Endothelial cell of umbilical vein (primary cell): ENCODE results near the gene NDST3. TPM values are rescaled to one million over a fixed set of nuclear protein-coding genes. Genes with fewer than 3 reads are reported as not detected.

Experiments
- BruUV-seq: library from RNA; stranded (reverse); fragments of 400-500 nt; replicated peaks from 2 replicates; lab custom pipeline; 2021; lab: Mats Ljungman, UMichigan
- CTCF ChIA-PET: fragments of 300-600, 350-600 bp; sonication (Branson Sonifier 250); formaldehyde crosslinking; loops from one replicate; lab custom pipeline; 2021; ENCODE audit warnings: antibody characterized with exemption, inconsistent platforms; lab: Charles Lee
- POLR2A ChIA-PET: fragments of 300-600, 350-600 bp; sonication (Branson Sonifier 250); formaldehyde crosslinking; loops from one replicate; lab custom pipeline; 2021; ENCODE audit warnings: antibody characterized with exemption, inconsistent platforms; lab: Charles Lee
- DNase-seq: peaks from one replicate; pipeline ENCODE4 v3.0.0-alpha.2; 2011; ENCODE audit warnings: low read depth, low spot score
- FAIRE-seq: peaks from 2 replicates; lab custom pipeline; 2011; peaks lifted over from hg19 to GRCh38; lab: Jason Lieb, UNC
- H2AFZ ChIP-seq: 2 replicates; pipeline ENCODE4 v1.6.0; 2012; ENCODE audit warnings: low read depth, low read length, control low read depth, inconsistent platforms
- H3K27ac ChIP-seq: 2 replicates; pipeline ENCODE4 v1.5.1; 2011; ENCODE audit warnings: low read depth, mild to moderate bottlenecking, control low read depth, low read length, moderate library complexity; ENCODE audit not compliant: insufficient read depth
- H3K27me3 ChIP-seq, 2 experiments: 2 replicates each; pipeline versions ENCODE4 v1.6.0 to v1.6.1; 2011; ENCODE audit warnings: low read length in 2 of 2, mixed read lengths in 1 of 2; ENCODE audit not compliant: control insufficient read depth in 2 of 2, insufficient read depth in 2 of 2
- H3K36me3 ChIP-seq, 2 experiments: 2 replicates in 1 of 2; 3 replicates in 1 of 2; pipeline ENCODE4 v1.5.1; 2011; ENCODE audit warnings: low read length in 2 of 2, mild to moderate bottlenecking in 1 of 2, moderate library complexity in 1 of 2; ENCODE audit not compliant: control insufficient read depth in 2 of 2, insufficient read depth in 2 of 2; ENCODE audit errors: extremely low read depth in 1 of 2
- H3K4me1 ChIP-seq: 3 replicates; pipeline ENCODE4 v1.5.1; 2011; ENCODE audit warnings: mild to moderate bottlenecking, low read length; ENCODE audit not compliant: control insufficient read depth, insufficient read depth; ENCODE audit errors: extremely low read depth
- H3K4me2 ChIP-seq: 2 replicates; pipeline ENCODE4 v1.6.1; 2011; ENCODE audit warnings: low read length, control low read depth, mixed read lengths; ENCODE audit not compliant: insufficient read depth
- H3K4me3 ChIP-seq, 3 experiments: fragments of 200-600 bp in 1 of 3; sonication (generic), shearing (Covaris generic) in 1 of 3; replicated peaks in 1 of 3; 2 replicates each; pipeline ENCODE4 v1.5.1; 2011 to 2016; ENCODE audit warnings: control low read depth in 3 of 3, low read length in 3 of 3, mild to moderate bottlenecking in 2 of 3, inconsistent platforms in 1 of 3, low read depth in 1 of 3, moderate library complexity in 1 of 3; ENCODE audit not compliant: insufficient read depth in 1 of 3
- H3K79me2 ChIP-seq: 2 replicates; pipeline ENCODE4 v1.6.0; 2012; ENCODE audit warnings: low read length, inconsistent platforms; ENCODE audit not compliant: control insufficient read depth, insufficient read depth
- H3K9ac ChIP-seq: replicated peaks from 2 replicates; pipeline ENCODE3; 2011; ENCODE audit warnings: low read length, control low read depth; ENCODE audit not compliant: insufficient read depth; ENCODE audit errors: extremely low read depth
- H3K9me1 ChIP-seq: replicated peaks from 3 replicates; pipeline ENCODE4 v1.6.0; 2011; ENCODE audit warnings: mild to moderate bottlenecking, low read length; ENCODE audit not compliant: control insufficient read depth, insufficient read depth; ENCODE audit errors: extremely low read depth
- H3K9me3 ChIP-seq: replicated peaks from 2 replicates; pipeline ENCODE4 v1.5.1; 2012; ENCODE audit warnings: low read length, inconsistent platforms; ENCODE audit not compliant: control insufficient read depth, insufficient read depth
- H4K20me1 ChIP-seq: replicated peaks from 2 replicates; pipeline ENCODE3; 2011; ENCODE audit warnings: mild to moderate bottlenecking, low read length; ENCODE audit not compliant: control insufficient read depth, insufficient read depth; ENCODE audit errors: extremely low read depth
- EZH2 ChIP-seq: IDR thresholded peaks from 2 replicates; pipeline ENCODE4 v1.6.1; 2012; ENCODE audit warnings: borderline replicate concordance, low read depth, mild to moderate bottlenecking, moderate library complexity, low read length, inconsistent platforms; ENCODE audit not compliant: severe bottlenecking
- FOS ChIP-seq: IDR thresholded peaks from 2 replicates; pipeline ENCODE4 v1.6.1; 2011; ENCODE audit warnings: mild to moderate bottlenecking, low read length, moderate library complexity, borderline replicate concordance; ENCODE audit not compliant: insufficient read depth
- GATA2 ChIP-seq: IDR thresholded peaks from 2 replicates; pipeline ENCODE4 v1.7.0; 2011; ENCODE audit warnings: low read depth, mild to moderate bottlenecking, moderate library complexity, mixed read lengths, low read length; ENCODE audit not compliant: insufficient read length, insufficient read depth
- JUN ChIP-seq: IDR thresholded peaks from 2 replicates; pipeline ENCODE4 v1.6.1; 2011; ENCODE audit warnings: borderline replicate concordance, low read depth; ENCODE audit not compliant: insufficient read length, insufficient read depth
- MYC ChIP-seq: IDR thresholded peaks from one replicate; pipeline ENCODE4 v1.6.1; 2011; ENCODE audit warnings: mild to moderate bottlenecking, low read depth, low read length
- POLR2A ChIP-seq: IDR thresholded peaks from 2 replicates; pipeline ENCODE4 v1.6.1; 2012; ENCODE audit warnings: low read depth, mild to moderate bottlenecking, control low read depth, low read length
- POLR2AphosphoS5 ChIP-seq: IDR thresholded peaks from 2 replicates; pipeline ENCODE4 v1.6.1; 2012; ENCODE audit warnings: low read depth, mild to moderate bottlenecking, control low read depth, low read length, moderate library complexity; ENCODE audit not compliant: insufficient read depth
- dilution Hi-C: fragments of 300-500 bp; cut with MboI; formaldehyde crosslinking; loops from one replicate; pipeline ENCODE4 v1.15.0; 2019; ENCODE audit warnings: low sequenced_read_pairs; ENCODE audit not compliant: extremely low pct_ligation_motif_present
- intact Hi-C: fragments of 100-400 bp; cut with micrococcal nuclease; formaldehyde crosslinking; loops from one replicate; pipeline ENCODE4 v1.10.0; 2022
- polyA plus RNA-seq, 4 experiments: library from polyadenylated mRNA; depleted of rRNA in 3 of 4; stranded (reverse) in 3 of 4; unstranded in 1 of 4; fragments of >200 nt; gene quantifications; 2 replicates each; pipeline versions ENCODE4 v1.2.1 to v1.2.3, GENCODE V29; 2011 to 2012; ENCODE audit warnings: missing spikeins in 1 of 4
- total RNA-seq: library from RNA; stranded (reverse); gene quantifications from 2 replicates; pipeline ENCODE4 v1.2.3, GENCODE V29; 2021
- TF ChIP-seq, protein P1 (sequence below): IDR thresholded peaks from 2 replicates; pipeline ENCODE4 v1.6.1; 2011; ENCODE audit not compliant: insufficient read depth, insufficient read length
- TF ChIP-seq, protein P2 (sequence below), 2 donors: IDR thresholded peaks; 1 replicate in 1 of 2; 2 replicates in 1 of 2; pipeline ENCODE4 v1.5.1; 2011; ENCODE audit warnings: low read length in 2 of 2, mild to moderate bottlenecking in 2 of 2, moderate library complexity in 2 of 2, control low read depth in 1 of 2, inconsistent platforms in 1 of 2, low read depth in 1 of 2; ENCODE audit not compliant: insufficient read depth in 1 of 2; ENCODE audit errors: extremely low read depth in 1 of 2

Gene NDST3
- total and polyA plus RNA-seq, 2 donors (not counting 3 experiments of a cell fraction or from before 2014, with no cell fraction given), result 0.04 TPM; not detected in 1

GRCh38 chr4:118282692-118283091, 248.4 kb downstream of the NDST3 start:
- H3K9ac ChIP-seq, result no peak overlapping the region
- no peak overlapping the region for H3K27ac ChIP-seq
- no peak overlapping the region for H3K4me3 ChIP-seq
- peaks cover 3 to 4% of the 10 kb centered on the region in 2 experiments for H3K36me3 ChIP-seq
- no peaks in the 10 kb centered on the region for H3K9me1 ChIP-seq
- no peaks in the 10 kb centered on the region for H4K20me1 ChIP-seq
- no peak for DNase-seq
- POLR2A ChIA-PET, result no interaction called here
- H3K4me1 ChIP-seq, result peaks cover 13% of the 10 kb centered on the region
- no TSS peak for BruUV-seq
- intact Hi-C loops (no loop called here), dilution Hi-C loops (no loop called here)
- H3K27me3 ChIP-seq, result no peaks in the 10 kb centered on the region
- peaks cover 14% of the 10 kb centered on the region for H3K79me2 ChIP-seq
- no peaks in the 10 kb centered on the region for H3K9me3 ChIP-seq
- TF ChIP-seq JUN (no peak), POLR2AphosphoS5 (no peak)
- CTCF ChIA-PET, result no interaction called here
- no peak overlapping the region for H3K4me2 ChIP-seq
- H2AFZ ChIP-seq, result no peak overlapping the region
- no peak for FAIRE-seq

DNA sequence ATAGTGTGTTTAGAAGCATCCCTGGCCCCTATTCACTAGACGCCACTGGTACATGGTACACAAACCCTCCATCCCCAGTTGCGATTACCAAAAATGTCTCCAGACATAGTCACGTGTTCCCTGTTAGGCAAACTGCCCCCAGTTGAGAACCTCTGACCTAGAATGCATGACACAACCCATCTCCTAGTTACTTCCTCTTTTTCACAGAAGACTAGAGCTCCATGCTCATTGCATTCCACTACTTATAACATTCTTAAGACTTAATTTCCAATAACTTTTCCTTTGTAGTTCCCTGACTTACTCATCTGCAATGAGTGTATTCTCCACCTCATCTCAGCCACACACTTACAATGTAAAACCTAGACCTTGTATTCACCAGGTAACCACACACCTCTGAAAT, 249.9 kb downstream of the NDST3 start:
- intact Hi-C loops, result no loop called here
- H3K9me1 ChIP-seq, result no peaks in the 10 kb centered on the region
- dilution Hi-C loops, result no loop called here
- CTCF ChIA-PET, result no interaction called here
- H4K20me1 ChIP-seq, result no peaks in the 10 kb centered on the region
- no peak overlapping the region for H3K27ac ChIP-seq
- no peaks in the 10 kb centered on the region for H3K27me3 ChIP-seq
- FAIRE-seq, result no peak
- BruUV-seq, result no TSS peak
- no peaks in the 10 kb centered on the region for H3K9me3 ChIP-seq
- H2AFZ ChIP-seq, result no peak overlapping the region
- POLR2A ChIA-PET, result no interaction called here
- TF ChIP-seq JUN, result no peak
- TF ChIP-seq, protein P1, sequence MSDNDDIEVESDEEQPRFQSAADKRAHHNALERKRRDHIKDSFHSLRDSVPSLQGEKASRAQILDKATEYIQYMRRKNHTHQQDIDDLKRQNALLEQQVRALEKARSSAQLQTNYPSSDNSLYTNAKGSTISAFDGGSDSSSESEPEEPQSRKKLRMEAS, result no peak
- no peak for TF ChIP-seq POLR2AphosphoS5
- TF ChIP-seq MYC, result no peak
- no peak for TF ChIP-seq POLR2A
- TF ChIP-seq EZH2, result no peak
- TF ChIP-seq, protein P2, sequence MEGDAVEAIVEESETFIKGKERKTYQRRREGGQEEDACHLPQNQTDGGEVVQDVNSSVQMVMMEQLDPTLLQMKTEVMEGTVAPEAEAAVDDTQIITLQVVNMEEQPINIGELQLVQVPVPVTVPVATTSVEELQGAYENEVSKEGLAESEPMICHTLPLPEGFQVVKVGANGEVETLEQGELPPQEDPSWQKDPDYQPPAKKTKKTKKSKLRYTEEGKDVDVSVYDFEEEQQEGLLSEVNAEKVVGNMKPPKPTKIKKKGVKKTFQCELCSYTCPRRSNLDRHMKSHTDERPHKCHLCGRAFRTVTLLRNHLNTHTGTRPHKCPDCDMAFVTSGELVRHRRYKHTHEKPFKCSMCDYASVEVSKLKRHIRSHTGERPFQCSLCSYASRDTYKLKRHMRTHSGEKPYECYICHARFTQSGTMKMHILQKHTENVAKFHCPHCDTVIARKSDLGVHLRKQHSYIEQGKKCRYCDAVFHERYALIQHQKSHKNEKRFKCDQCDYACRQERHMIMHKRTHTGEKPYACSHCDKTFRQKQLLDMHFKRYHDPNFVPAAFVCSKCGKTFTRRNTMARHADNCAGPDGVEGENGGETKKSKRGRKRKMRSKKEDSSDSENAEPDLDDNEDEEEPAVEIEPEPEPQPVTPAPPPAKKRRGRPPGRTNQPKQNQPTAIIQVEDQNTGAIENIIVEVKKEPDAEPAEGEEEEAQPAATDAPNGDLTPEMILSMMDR (IDR thresholded peaks at IDR 0.05; ENCODE audit: extremely low read depth in 1 of 2, insufficient read depth in 1 of 2, low read depth in 1 of 2, low read length in 2 of 2), result no peak
- no peak for TF ChIP-seq FOS
- no peak for TF ChIP-seq GATA2
- H3K4me2 ChIP-seq, result no peak overlapping the region
- no peak overlapping the region for H3K9ac ChIP-seq
- peaks cover 7% of the 10 kb centered on the region for H3K79me2 ChIP-seq
- peaks cover 13% of the 10 kb centered on the region for H3K4me1 ChIP-seq
- DNase-seq, result no peak
- H3K36me3 ChIP-seq, result peaks cover 3 to 4% of the 10 kb centered on the region in 2 experiments
- no peak overlapping the region for H3K4me3 ChIP-seq
